Fibroblast of lung (primary cell): ENCODE results near the gene C4orf17. TPM values are rescaled to one million over a fixed set of nuclear protein-coding genes. Genes with fewer than 3 reads are reported as not detected.
A peak's percentile ranks its signal among the peaks of the same experiment; 100 is the strongest.
"Not testable (repeated sequence)": the region's sequence is repeated elsewhere in the genome, so short reads cannot be mapped to it uniquely, and the experiment has no call there.

Experiments
- DNase-seq, 2 donors: peaks; one replicate each; pipeline versions ENCODE4 v3.0.0 to v3.0.0-alpha.2; 2010; ENCODE audit warnings: low read depth in 2 of 2
- H2AFZ ChIP-seq: 2 replicates; pipeline ENCODE4 v1.5.1; 2012; ENCODE audit warnings: low read length, control low read depth, inconsistent platforms
- H3K27ac ChIP-seq: 2 replicates; pipeline ENCODE4 v1.5.1; 2011; ENCODE audit warnings: low read length, control low read depth; ENCODE audit not compliant: insufficient read depth
- H3K27me3 ChIP-seq: 2 replicates; pipeline ENCODE4 v1.5.1; 2011; ENCODE audit warnings: mild to moderate bottlenecking, low read length; ENCODE audit not compliant: control insufficient read depth, insufficient read depth
- H3K36me3 ChIP-seq: 2 replicates; pipeline ENCODE4 v1.5.1; 2011; ENCODE audit warnings: low read length; ENCODE audit not compliant: control insufficient read depth, insufficient read depth
- H3K4me1 ChIP-seq: 2 replicates; pipeline ENCODE4 v1.5.1; 2011; ENCODE audit warnings: low read length; ENCODE audit not compliant: control insufficient read depth, insufficient read depth; ENCODE audit errors: extremely low read depth
- H3K4me2 ChIP-seq: 2 replicates; pipeline ENCODE4 v1.5.1; 2011; ENCODE audit warnings: low read length, control low read depth; ENCODE audit not compliant: insufficient read depth; ENCODE audit errors: extremely low read depth
- H3K4me3 ChIP-seq, 4 experiments: fragments of 200-600 bp in 1 of 4; sonication (generic) in 1 of 4; replicated peaks in 1 of 4; 2 replicates each; pipeline ENCODE4 v1.5.1; 2011 to 2016; ENCODE audit warnings: low read length in 4 of 4, low read depth in 3 of 4, mild to moderate bottlenecking in 3 of 4, control low read depth in 2 of 4, inconsistent platforms in 1 of 4, mixed read lengths in 1 of 4; ENCODE audit not compliant: insufficient read depth in 1 of 4; ENCODE audit errors: control extremely low read depth in 1 of 4
- H3K79me2 ChIP-seq: 2 replicates; pipeline ENCODE4 v1.5.1; 2012; ENCODE audit warnings: mild to moderate bottlenecking, low read length, inconsistent platforms; ENCODE audit not compliant: control insufficient read depth, insufficient read depth
- H3K9ac ChIP-seq: 2 replicates; pipeline ENCODE4 v1.5.1; 2011; ENCODE audit warnings: mild to moderate bottlenecking, low read length, control low read depth; ENCODE audit not compliant: insufficient read depth
- H3K9me3 ChIP-seq: 2 replicates; pipeline ENCODE4 v1.5.1; 2012; ENCODE audit warnings: low read depth, low read length; ENCODE audit not compliant: control insufficient read depth, insufficient read depth
- H4K20me1 ChIP-seq: 2 replicates; pipeline ENCODE4 v1.5.1; 2011; ENCODE audit warnings: low read length; ENCODE audit not compliant: control insufficient read depth, insufficient read depth; ENCODE audit errors: extremely low read depth
- EZH2 ChIP-seq: IDR thresholded peaks from 2 replicates; pipeline ENCODE4 v1.5.1; 2012; ENCODE audit warnings: low read length, control low read depth, mild to moderate bottlenecking; ENCODE audit errors: missing control alignments
- polyA plus RNA-seq, 2 donors: library from polyadenylated mRNA; depleted of rRNA in 1 of 2; stranded (reverse) in 1 of 2; unstranded in 1 of 2; fragments of >200 nt; gene quantifications; 2 replicates each; pipeline ENCODE4 v1.2.1, GENCODE V29; 2011 to 2012; ENCODE audit warnings: missing spikeins in 1 of 2
- total RNA-seq: library from RNA; depleted of rRNA; stranded (reverse); fragments of >200 nt; gene quantifications from 2 replicates; pipeline ENCODE4 v1.2.1, GENCODE V29; 2014
- TF ChIP-seq, protein P1 (sequence below), 2 donors: IDR thresholded peaks in 1 of 2; conservative IDR thresholded peaks in 1 of 2; 1 replicate in 1 of 2; 2 replicates in 1 of 2; pipeline ENCODE4 v1.5.1; 2011 to 2012; ENCODE audit warnings: low read length in 2 of 2, control low read depth in 1 of 2, inconsistent platforms in 1 of 2, low read depth in 1 of 2, mild to moderate bottlenecking in 1 of 2

C4orf17 gene
- total and polyA plus RNA-seq, 2 donors (not counting 1 experiment from before 2014, with no cell fraction given) = not detected

DNA sequence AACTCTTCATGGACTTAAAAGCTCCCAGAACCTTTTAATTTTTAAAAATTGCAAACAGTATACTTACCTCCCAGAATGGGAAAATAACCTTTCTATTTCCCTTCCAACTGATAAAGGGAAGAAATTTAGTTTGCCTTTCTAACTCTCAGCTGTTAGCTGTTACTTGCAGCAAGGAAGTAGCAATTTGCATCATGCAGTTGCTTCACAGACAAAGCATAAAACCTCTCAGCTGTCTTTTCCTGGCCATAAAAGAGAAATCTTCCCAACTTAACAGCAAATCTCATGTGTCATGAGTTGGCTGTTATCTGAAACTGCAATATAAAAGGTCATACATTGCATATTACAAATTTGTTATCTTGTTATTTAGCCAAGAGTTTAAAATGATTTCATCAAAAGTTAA, 18.4 kb downstream of the C4orf17 start:
- peak in 1 of 2 donors; percentile 68 for DNase-seq
- no peak for TF ChIP-seq EZH2
- TF ChIP-seq, protein P1, sequence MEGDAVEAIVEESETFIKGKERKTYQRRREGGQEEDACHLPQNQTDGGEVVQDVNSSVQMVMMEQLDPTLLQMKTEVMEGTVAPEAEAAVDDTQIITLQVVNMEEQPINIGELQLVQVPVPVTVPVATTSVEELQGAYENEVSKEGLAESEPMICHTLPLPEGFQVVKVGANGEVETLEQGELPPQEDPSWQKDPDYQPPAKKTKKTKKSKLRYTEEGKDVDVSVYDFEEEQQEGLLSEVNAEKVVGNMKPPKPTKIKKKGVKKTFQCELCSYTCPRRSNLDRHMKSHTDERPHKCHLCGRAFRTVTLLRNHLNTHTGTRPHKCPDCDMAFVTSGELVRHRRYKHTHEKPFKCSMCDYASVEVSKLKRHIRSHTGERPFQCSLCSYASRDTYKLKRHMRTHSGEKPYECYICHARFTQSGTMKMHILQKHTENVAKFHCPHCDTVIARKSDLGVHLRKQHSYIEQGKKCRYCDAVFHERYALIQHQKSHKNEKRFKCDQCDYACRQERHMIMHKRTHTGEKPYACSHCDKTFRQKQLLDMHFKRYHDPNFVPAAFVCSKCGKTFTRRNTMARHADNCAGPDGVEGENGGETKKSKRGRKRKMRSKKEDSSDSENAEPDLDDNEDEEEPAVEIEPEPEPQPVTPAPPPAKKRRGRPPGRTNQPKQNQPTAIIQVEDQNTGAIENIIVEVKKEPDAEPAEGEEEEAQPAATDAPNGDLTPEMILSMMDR (conservative IDR thresholded peaks at IDR 0.05 in 1 of 2, IDR thresholded peaks at IDR 0.05 in 1 of 2; ENCODE audit: low read depth in 1 of 2, low read length in 2 of 2) = no peak
- Histone ChIP-seq H3K4me2 (no peak overlapping the region), H3K9ac (no peak overlapping the region), H3K36me3 (no peaks in the 10 kb centered on the region), H3K79me2 (no peaks in the 10 kb centered on the region), H3K4me3 (no peak overlapping the region), H3K27ac (no peak overlapping the region), H3K27me3 (no peaks in the 10 kb centered on the region), H2AFZ (no peak overlapping the region), H4K20me1 (no peaks in the 10 kb centered on the region), H3K9me3 (no peaks in the 10 kb centered on the region), H3K4me1 (no peaks in the 10 kb centered on the region)

DNA sequence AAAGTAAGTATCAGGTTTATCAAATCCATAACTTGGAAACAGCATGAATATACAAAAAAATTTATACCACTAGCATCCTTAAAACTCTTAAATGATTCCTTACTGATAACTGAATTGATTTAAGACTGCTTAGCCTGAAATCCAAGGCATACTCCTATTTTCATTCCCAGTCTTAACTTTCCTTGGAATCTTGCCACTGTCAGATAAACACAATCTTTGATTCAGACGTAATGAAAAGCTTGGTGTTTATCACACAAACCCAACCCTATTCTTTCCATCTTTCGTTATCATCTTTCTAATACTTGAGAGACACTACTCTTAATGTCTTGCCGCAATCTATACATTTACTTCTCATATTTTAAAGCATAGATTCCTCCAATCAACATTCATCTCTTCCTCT, 19.1 kb downstream of the C4orf17 start:
- Histone ChIP-seq H3K79me2 (no peaks in the 10 kb centered on the region), H3K9ac (no peak overlapping the region), H3K9me3 (no peaks in the 10 kb centered on the region), H3K36me3 (no peaks in the 10 kb centered on the region), H3K4me3 (no peak overlapping the region), H3K27ac (no peak overlapping the region), H2AFZ (no peak overlapping the region), H4K20me1 (no peaks in the 10 kb centered on the region), H3K27me3 (no peaks in the 10 kb centered on the region), H3K4me2 (no peak overlapping the region), H3K4me1 (no peaks in the 10 kb centered on the region)
- TF ChIP-seq, protein P1 (conservative IDR thresholded peaks at IDR 0.05 in 1 of 2, IDR thresholded peaks at IDR 0.05 in 1 of 2; ENCODE audit: low read depth in 1 of 2, low read length in 2 of 2) = no peak
- no peak for TF ChIP-seq EZH2
- peak in 1 of 2 donors; percentile 12 for DNase-seq

DNA sequence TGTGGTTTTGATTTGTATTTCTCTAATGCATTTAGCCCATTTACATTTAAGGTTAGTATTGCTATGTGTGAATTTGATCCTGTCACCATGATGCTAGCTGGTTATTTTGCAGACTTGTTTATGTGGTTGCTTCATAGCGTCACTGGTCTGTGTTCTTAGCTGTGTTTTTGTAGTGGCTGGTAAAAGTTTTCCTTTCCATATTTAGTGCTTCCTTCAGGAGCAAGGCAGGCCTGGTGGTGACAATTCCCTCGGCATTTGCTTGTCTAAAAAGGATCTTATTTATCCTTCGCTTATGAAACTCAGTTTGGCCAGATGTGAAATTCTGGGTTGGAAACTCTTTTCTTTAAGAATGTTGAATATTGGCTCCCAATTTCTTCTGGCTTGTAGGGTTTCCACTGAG, 23.9 kb downstream of the C4orf17 start:
- not testable (repeated sequence) for H3K79me2 ChIP-seq, H3K36me3 ChIP-seq, H4K20me1 ChIP-seq, H2AFZ ChIP-seq, H3K4me3 ChIP-seq, H3K4me2 ChIP-seq, H3K9me3 ChIP-seq, H3K27ac ChIP-seq, H3K9ac ChIP-seq, DNase-seq, H3K27me3 ChIP-seq, H3K4me1 ChIP-seq
